Neural cell (in vitro differentiated cells): Measurements from ENCODE around the gene ITPK1.

Experiments
- EP300 ChIP-seq: fragments of 450-650 bp; conservative IDR thresholded peaks from 2 replicates; pipeline ENCODE4 v1.6.1; 2014; ENCODE audit warnings: antibody characterized with exemption, mild to moderate bottlenecking, moderate library complexity; ENCODE audit not compliant: poor library complexity, severe bottlenecking
- EZH2 ChIP-seq: fragments of 200-600, 300-800 bp; shearing (Covaris generic), sonication (generic); IDR thresholded peaks from 2 replicates; pipeline ENCODE4 v1.6.1; 2014; ENCODE audit warnings: antibody characterized with exemption, low read length, borderline replicate concordance, mild to moderate bottlenecking; ENCODE audit not compliant: insufficient read depth, poor library complexity, severe bottlenecking
- POLR2AphosphoS5 ChIP-seq: IDR thresholded peaks from 2 replicates; pipeline ENCODE4 v1.6.1; 2012
- TF ChIP-seq, protein P1 (sequence below): fragments of 450-650 bp; IDR thresholded peaks from 2 replicates; pipeline ENCODE4 v1.5.1; 2014; ENCODE audit warnings: antibody characterized with exemption, mild to moderate bottlenecking, moderate library complexity; ENCODE audit not compliant: poor library complexity, severe bottlenecking

DNA sequence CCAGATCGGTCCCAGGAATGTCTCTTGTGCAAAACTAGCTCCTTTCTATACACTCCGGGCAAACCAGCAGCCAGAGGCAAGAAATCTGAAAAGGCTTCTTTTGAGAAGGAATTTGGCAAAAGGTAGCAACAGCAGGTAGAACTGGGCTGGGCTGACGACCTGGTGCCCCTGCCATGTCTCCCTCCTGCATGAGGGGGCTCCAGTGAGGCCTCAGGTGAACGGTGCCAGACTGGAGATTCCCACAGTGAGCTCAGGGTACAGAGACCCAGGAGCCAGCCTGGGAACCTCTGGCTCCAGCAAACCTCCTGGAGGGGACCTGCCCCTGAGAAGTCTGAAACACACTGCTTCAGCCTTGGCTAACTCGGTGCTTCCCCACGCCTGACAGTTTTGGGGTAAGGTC, 10.8 kb downstream of the ITPK1 start:
- TF ChIP-seq POLR2AphosphoS5 (no peak), EP300 (no peak), EZH2 (no peak)
- TF ChIP-seq, protein P1, sequence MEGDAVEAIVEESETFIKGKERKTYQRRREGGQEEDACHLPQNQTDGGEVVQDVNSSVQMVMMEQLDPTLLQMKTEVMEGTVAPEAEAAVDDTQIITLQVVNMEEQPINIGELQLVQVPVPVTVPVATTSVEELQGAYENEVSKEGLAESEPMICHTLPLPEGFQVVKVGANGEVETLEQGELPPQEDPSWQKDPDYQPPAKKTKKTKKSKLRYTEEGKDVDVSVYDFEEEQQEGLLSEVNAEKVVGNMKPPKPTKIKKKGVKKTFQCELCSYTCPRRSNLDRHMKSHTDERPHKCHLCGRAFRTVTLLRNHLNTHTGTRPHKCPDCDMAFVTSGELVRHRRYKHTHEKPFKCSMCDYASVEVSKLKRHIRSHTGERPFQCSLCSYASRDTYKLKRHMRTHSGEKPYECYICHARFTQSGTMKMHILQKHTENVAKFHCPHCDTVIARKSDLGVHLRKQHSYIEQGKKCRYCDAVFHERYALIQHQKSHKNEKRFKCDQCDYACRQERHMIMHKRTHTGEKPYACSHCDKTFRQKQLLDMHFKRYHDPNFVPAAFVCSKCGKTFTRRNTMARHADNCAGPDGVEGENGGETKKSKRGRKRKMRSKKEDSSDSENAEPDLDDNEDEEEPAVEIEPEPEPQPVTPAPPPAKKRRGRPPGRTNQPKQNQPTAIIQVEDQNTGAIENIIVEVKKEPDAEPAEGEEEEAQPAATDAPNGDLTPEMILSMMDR: no peak
